NCI-H146 treated with DMSO at 0.1 percent for 48 hours (cell line): ENCODE measurements around the gene SLC7A6.

Experiments
- DNase-seq: peaks from one replicate; lab custom pipeline; 2025; ENCODE audit not compliant: unreplicated experiment; lab: John Stamatoyannopoulos, UW

SLC7A6 gene

DNA sequence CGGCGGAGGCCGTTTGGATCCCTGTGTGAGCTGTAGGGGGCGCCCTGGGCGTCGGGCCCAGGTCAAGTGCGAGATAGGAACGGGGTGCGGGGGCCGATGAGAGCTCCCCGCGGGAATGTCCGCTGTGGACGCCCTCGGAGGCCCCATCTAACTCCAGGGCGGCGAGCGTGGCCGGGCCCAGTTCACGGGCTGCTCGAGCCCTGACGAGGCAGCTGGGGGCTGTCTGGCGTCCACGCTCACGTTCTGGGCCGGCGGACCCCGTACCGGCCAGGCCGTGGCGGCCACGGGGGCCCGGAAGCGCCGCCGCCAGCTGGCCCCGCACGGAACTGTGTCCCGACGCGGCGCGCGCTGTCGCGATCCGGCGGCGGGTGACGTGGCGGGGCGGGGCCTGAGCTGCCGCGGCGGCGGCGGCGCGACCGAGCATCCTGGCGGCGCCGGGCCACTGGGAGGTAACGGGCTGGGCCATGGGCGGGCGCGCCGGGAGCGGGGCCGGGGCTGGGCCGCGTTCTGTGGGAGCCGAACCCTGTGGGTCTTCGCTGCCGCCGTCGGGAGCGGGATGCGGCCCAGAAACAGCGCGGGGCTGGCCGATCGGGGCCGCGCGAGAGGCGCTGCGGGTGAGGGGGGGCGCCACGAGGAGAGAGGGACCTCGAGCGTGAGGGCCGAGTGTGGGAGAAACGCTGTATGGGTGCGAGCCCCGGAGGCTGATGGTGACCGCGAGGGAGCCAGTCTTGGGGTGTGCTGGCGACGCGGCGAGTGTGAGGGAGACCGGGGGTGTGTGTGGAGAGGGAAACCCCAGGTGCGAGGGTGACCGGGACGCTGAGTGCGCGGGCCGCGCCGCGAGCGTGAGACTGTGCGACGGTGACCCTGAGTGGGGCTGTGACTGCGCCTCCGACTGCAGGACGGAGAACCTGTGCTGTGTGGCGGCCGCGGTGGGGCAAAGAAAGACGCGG lies at the start of gene SLC7A6:
Gene SLC7A6 (plus strand): TSS at position 399 of the 950 bp plus-strand sequence. CDS start 10,201 bp downstream, outside the sequence.
- DNase-seq = peak; percentile 13

GRCh38 chr16:68214726-68215125 lies 49.6 kb upstream of the SLC7A6 start:
- no peak for DNase-seq

GRCh38 chr16:68215302-68215701 lies 49.0 kb upstream of the SLC7A6 start:
- no peak for DNase-seq

DNA sequence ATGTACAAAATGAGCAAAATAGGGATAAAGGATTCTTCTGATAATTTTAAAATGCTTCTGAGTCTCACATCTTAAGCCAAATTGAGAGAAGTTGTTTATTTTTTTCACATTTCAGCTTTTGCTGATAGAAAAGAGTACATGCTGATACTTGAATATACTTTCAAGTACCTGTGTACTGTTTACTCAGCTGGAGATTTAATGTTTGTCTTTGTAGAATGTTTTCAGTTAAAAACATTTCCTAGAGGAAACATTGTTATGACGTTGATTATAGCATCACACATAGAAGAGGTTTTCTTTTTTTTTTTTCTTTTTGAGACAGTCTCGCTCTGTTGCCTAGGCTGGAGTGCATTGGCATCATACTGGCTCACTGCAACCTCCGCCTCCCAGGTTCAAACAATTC lies 48.1 kb upstream of the SLC7A6 start:
- no peak for DNase-seq

- no peak for DNase-seq
These were observed 46.8 kb upstream of the SLC7A6 start for GRCh38 chr16:68217506-68217905.

DNA sequence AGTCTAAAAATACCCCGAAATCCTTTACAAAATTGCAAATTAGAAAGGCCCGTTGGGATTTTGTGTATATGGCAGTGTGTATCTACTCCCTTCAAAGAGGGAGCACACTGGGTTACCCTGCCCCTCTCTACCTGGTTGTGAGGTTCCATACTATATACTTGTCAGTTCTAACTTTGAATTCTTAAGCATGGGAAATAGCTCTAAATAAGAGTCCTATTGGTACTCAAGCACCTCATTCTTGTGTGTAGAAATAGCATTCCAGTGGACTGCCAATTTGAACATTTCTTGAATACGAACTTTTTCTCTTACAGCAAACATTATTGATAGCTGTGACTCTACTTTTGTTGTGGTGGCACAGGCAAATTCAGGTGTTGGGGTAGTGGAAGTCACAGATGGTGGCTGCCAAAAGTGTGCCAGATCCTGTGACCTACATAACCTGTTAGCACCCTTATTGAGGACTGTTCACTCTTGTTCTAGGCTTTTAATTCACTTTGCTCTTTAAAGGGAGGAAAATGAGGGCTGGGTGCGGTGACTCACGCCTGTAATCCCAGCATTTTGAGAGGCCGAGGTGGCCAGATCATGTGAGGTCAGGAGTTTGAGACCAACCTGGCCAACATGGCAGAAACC lies 44.5 kb upstream of the SLC7A6 start:
- DNase-seq = no peak

DNA sequence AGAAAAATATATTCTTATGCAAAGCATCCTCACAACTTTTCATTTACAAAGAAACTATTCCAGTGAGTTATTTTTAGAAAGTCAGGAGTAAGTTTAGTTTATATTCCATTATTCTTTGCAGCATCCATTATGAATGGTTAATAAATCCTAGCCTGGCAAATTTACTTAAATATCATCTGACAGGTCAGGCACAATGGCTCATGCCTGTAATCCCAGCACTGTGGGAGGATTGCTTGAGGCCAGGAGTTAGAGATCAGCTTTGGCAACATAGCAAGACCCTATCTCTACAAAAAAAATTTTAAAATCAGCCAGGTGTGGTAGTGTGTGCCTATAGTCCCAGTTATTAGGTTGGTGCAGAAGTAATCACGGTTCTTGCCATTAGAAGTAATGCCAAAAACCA lies 41.3 kb upstream of the SLC7A6 start:
- DNase-seq = no peak

- DNase-seq = no peak
These were observed 38.2 kb upstream of the SLC7A6 start for GRCh38 chr16:68226116-68226515.

DNA sequence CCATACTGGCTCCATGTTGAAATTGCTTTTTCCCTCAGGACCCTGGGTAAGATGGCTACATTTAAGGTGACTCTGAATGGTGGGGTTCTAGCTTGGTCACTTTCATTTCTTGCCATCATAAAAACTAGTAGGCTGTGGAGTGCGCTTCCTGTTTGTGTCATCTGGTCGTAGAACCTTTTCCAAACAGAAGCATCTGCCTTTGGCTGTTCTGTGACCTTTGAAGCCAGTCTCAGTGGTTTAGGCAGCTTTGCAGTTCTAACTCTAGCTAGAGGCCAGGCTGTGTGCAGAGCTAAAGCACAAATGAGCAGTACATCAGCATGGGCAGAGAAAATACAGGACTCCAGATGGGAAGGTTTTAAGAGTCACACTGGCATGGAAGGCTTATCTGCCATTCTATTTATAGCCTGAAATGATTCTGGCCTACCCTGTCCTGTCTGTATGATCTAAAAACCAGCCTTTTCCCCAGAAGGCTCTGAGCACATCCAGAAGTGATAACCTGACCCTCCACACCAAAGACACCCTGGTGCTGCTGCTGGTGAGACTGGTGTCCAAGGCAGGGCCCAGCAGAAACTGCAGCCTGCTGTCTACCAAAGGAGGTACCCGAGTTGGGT lies 37.0 kb upstream of the SLC7A6 start:
- no peak for DNase-seq

GRCh38 chr16:68227850-68228553 lies 36.3 kb upstream of the SLC7A6 start:
- no peak for DNase-seq

DNA sequence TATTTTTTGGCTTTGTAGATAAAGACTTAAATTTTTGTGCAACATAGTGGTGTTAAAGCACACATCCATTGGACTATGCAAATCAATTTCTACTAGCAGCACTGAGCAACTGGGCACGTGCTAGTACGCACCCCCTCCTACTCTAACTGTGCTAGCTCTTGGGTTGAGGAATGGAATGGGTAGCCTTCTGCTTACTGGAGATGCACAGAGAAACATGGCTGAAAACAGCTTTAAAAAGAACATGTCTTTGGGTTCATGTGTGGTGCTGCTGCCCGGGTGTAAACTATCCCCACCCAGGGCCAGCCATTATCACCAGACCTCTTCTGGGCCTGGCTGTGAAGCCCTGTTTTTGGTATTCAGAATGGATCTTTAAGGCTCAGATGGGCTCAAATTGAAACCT lies 35.7 kb upstream of the SLC7A6 start:
- no peak for DNase-seq

- DNase-seq = no peak
These were observed 34.7 kb upstream of the SLC7A6 start for GRCh38 chr16:68229431-68230175.

GRCh38 chr16:68230176-68230571 lies 34.2 kb upstream of the SLC7A6 start:
- no peak for DNase-seq

GRCh38 chr16:68230956-68231355 lies 33.4 kb upstream of the SLC7A6 start:
- no peak for DNase-seq

GRCh38 chr16:68231384-68232136 lies 32.8 kb upstream of the SLC7A6 start:
- no peak for DNase-seq

DNA sequence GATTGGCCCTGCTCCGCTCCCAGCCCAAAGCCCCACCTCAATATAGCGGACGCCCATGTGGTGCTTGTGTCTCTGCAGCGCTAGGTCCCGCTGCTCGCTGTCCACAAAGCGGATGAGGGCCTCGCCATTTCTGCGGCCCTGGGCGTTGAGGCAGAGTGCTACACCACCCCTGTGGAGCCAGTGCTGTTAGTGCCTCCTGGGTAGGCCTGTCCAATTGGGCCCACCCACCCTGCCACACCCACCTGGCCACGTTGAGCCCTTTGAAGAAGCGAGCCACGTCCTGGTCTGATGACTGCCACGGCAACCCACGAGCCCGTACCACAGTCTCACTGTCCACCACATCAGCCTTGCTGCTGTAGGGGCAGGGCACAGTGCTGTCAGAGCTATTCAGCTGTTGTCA lies 32.0 kb upstream of the SLC7A6 start:
- DNase-seq = no peak

DNA sequence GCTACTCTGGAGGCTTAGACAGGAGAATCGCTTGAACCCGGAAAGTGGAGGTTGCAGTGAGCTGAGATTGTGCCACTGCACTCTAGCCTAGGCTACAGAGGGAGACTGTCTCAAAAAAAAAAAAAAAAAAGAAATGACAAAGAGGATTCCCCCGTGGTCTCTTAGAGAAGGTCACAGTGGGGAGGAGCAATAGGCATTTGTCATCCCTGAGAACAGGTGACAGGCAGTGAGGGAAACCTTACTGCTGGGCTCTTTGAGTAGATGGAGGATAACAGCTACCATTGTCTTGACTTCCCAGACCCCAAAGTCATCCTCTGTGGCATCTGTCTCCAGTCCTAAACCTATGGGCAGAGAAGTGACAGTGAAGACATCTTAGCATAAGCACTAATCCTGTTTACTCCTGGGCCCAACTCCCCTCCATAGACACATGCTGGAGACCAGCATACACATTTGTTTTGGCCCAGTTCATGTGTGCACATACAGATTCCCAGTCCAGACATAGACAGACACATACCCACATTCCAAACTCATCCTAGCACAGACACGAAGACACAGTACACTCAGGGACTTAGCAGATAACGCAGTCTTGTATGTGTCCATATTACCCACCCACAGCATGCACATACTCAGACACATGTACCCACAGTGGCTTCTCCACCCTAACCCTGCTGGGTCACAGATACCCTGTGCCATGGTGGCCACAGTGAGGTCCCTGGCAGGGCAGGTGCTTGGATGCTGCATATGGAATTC lies 31.1 kb upstream of the SLC7A6 start:
- no peak for DNase-seq

DNA sequence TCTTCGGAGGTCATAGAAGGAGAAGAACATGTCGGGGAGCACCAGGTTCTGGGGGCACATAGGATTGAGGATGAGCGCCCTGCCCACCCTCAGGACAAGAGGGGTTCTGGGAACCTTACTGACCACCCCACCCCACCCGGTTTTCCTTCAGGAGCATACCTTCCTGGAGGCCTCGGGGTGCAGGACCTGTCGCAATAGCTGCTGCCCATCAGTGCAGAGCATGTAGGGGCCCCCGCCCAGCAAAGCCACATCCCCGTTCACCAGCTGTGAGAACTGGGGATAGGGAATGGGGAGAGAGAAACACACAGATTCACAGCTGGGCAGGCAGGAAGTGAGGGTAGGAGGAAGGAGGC lies 30.5 kb upstream of the SLC7A6 start:
- DNase-seq = no peak
